ENCODE results near the gene RHBG. TPM values are rescaled to one million over a fixed set of nuclear protein-coding genes. Genes with fewer than 3 reads are reported as not detected.

RHBG gene
- polyA plus RNA-seq, 1 donor, result 35.4 TPM

DNA sequence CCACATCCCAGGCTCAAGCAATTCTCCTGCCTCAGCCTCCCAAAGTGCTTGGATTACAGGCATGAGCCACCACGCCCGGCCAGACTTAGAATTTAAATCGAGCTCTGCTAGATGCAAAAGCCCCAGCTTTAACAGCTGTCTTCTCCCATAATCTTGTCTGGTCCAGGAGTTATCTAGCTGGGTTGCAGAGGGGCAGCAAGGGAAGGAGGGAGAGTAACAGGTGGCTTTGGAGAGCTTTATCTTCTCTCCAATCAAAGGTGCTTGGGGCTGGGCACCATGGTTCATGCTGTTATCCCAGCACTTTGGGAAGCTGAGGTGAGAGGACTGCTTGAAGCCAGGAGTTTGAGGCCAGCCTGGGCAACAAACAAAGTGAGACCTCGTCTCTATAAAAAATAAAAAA, 3.9 kb downstream of the RHBG start:
- H3K27me3 ChIP-seq (ENCODE audit: control insufficient read depth, insufficient read depth, low read length), result no peaks in the 10 kb centered on the region

GRCh38 chr1:156373546-156373945, 4.5 kb downstream of the RHBG start:
- peaks cover 62% of the 10 kb centered on the region for H3K4me1 ChIP-seq (ENCODE audit: control insufficient read depth, insufficient read depth, low read length)
- no peaks in the 10 kb centered on the region for H3K27me3 ChIP-seq (ENCODE audit: control insufficient read depth, insufficient read depth, low read length)
- H3K9me3 ChIP-seq (ENCODE audit: control insufficient read depth, low read depth, low read length), result no peaks in the 10 kb centered on the region
- no peak overlapping the region for H3K27ac ChIP-seq (ENCODE audit: low read length)
- no peak for DNase-seq
- no peak overlapping the region for H3K4me3 ChIP-seq (ENCODE audit: low read length)
- peaks cover 13% of the 10 kb centered on the region for H3K36me3 ChIP-seq (ENCODE audit: control insufficient read depth, insufficient read depth, low read length)

More for the DNA sequence above, 3.9 kb downstream of the RHBG start:
- no CpG with 5 or more reads among the region's 4 CpGs for WGBS (ENCODE audit: insufficient coverage, low lambda C conversion rate)
- Histone ChIP-seq H3K27ac (ENCODE audit: low read length) (no peak overlapping the region), H3K9me3 (ENCODE audit: control insufficient read depth, low read depth, low read length) (no peaks in the 10 kb centered on the region), H3K36me3 (ENCODE audit: control insufficient read depth, insufficient read depth, low read length) (peaks cover 9% of the 10 kb centered on the region), H3K4me3 (ENCODE audit: low read length) (no peak overlapping the region), H3K4me1 (ENCODE audit: control insufficient read depth, insufficient read depth, low read length) (peaks cover 62% of the 10 kb centered on the region)
- DNase-seq, result no peak

- Histone ChIP-seq H3K4me1 (ENCODE audit: control insufficient read depth, insufficient read depth, low read length) (peaks cover 58% of the 10 kb centered on the region), H3K27me3 (ENCODE audit: control insufficient read depth, insufficient read depth, low read length) (no peaks in the 10 kb centered on the region), H3K4me3 (ENCODE audit: low read length) (no peak overlapping the region), H3K27ac (ENCODE audit: low read length) (no peak overlapping the region), H3K9me3 (ENCODE audit: control insufficient read depth, low read depth, low read length) (no peaks in the 10 kb centered on the region), H3K36me3 (ENCODE audit: control insufficient read depth, insufficient read depth, low read length) (peaks cover 14% of the 10 kb centered on the region)
- no peak for DNase-seq
- WGBS (ENCODE audit: insufficient coverage, low lambda C conversion rate), result no CpG with 5 or more reads among the region's 2 CpGs
These were observed 7.1 kb downstream of the RHBG start for GRCh38 chr1:156376146-156376545.

DNA sequence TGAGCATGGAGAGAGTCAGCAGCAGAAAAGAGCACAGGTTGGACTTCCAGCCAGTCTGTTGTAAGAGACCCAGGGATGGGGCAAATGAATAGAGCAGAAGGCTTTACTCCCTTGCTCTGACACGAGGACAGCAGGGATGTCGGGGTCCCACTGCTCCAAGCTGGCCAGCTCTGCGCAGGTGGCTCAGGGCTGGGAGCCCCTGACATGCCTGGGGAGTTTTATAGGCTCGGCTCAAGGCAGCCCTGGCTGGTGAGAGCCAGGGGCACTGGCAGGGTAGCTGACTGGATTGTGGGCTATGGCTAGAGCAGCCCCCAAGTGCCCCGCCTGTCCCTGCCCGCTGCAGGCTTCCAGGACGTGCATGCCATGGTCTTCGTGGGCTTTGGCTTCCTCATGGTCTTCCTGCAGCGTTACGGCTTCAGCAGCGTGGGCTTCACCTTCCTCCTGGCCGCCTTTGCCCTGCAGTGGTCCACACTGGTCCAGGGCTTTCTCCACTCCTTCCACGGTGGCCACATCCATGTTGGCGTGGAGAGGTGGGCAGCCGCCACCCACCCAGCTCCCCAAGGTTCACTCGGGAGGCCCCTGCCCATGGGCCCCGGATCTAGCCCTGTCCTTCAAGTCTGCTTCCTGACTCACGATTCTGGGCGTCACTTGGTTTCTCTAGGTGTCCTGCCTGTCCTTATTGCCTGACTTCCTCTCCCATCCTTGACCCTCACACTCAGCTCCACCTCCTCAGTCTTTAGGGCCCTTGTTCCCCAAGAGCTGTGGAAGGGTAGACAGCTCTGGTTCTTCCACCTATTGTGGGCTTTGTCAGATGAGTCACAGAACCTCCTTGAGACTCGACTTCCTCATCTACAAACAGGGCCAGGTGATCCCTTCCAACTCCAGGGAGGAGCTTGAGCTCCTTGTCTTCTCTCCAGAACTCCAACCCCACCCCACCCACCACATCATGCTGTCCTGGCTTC, 8.2 kb downstream of the RHBG start:
- no CpG with 5 or more reads among the region's 20 CpGs for WGBS (ENCODE audit: insufficient coverage, low lambda C conversion rate)
- no peak overlapping the region for H3K27ac ChIP-seq (ENCODE audit: low read length)
- H3K27me3 ChIP-seq (ENCODE audit: control insufficient read depth, insufficient read depth, low read length), result no peaks in the 10 kb centered on the region
- H3K4me1 ChIP-seq (ENCODE audit: control insufficient read depth, insufficient read depth, low read length), result peaks cover 52% of the 10 kb centered on the region
- H3K36me3 ChIP-seq (ENCODE audit: control insufficient read depth, insufficient read depth, low read length), result peaks cover 18% of the 10 kb centered on the region
- DNase-seq, result no peak
- H3K4me3 ChIP-seq (ENCODE audit: low read length), result no peak overlapping the region
- H3K9me3 ChIP-seq (ENCODE audit: control insufficient read depth, low read depth, low read length), result no peaks in the 10 kb centered on the region

DNA sequence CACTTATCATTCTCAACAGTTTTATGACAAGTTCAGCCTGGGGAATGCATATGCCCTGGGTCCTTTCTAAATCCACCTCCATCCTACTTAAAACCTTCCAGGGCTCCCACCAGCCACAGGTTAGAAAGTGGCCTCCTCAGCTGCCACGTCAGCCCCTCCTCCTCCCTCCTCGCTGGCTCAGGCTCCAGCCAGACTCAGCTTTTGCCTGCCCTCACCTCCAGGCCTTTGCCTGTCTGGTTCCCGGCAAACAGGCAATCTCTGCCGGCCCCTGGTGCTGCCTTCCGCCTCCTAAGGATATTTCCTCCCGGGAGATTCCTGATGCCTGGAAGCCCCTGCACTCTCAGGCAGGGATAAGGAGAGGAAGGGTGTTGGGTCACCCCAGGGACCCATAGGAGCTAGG, 9.5 kb downstream of the RHBG start:
- H3K9me3 ChIP-seq (ENCODE audit: control insufficient read depth, low read depth, low read length), result no peaks in the 10 kb centered on the region
- H3K4me3 ChIP-seq (ENCODE audit: low read length), result no peak overlapping the region
- peaks cover 23% of the 10 kb centered on the region for H3K36me3 ChIP-seq (ENCODE audit: control insufficient read depth, insufficient read depth, low read length)
- no peak for DNase-seq
- peak overlapping the region; percentile 24 for H3K27ac ChIP-seq (ENCODE audit: low read length)
- H3K4me1 ChIP-seq (ENCODE audit: control insufficient read depth, insufficient read depth, low read length), result peaks cover 43% of the 10 kb centered on the region
- no CpG with 5 or more reads among the region's 6 CpGs for WGBS (ENCODE audit: insufficient coverage, low lambda C conversion rate)
- no peaks in the 10 kb centered on the region for H3K27me3 ChIP-seq (ENCODE audit: control insufficient read depth, insufficient read depth, low read length)

DNA sequence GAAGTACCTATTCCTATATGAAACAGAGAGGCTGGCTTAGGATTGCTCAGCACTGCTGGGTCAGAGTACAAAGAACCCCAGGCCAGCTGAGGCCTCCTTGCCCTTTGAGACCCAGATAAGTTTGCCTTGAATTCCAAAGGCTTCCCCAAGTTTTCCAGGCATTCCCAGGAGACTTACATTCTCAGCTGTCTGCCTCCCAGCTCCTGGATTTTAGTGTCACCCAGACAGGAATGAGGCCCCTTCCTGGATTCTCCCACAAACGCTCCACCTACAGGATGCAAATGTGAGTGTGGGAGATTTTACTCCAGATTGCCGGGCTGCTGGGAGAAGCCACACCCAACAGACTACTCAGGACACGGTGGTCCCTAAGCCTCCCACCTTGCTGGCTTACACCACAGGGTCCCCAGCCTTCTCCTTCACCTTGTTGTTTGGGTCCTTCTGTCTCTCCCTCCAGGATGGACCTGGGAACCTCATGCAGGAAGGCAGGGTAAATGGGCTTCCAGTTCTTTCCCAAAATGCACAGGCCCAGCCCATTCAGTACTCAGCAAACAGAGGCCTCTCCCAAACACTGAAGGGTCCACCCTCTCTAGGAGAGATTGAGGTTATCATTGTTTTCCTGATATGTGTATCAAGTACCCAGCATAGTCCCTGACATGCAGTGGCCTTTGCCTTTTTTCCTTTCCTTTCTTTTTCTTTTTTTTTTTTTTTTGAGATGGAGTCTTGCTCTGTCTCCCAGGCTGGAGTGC, 10.6 kb downstream of the RHBG start:
- Histone ChIP-seq H3K4me1 (ENCODE audit: control insufficient read depth, insufficient read depth, low read length) (peaks cover 38% of the 10 kb centered on the region), H3K4me3 (ENCODE audit: low read length) (no peak overlapping the region), H3K27ac (ENCODE audit: low read length) (peak overlapping the region; percentile 30), H3K9me3 (ENCODE audit: control insufficient read depth, low read depth, low read length) (no peaks in the 10 kb centered on the region), H3K27me3 (ENCODE audit: control insufficient read depth, insufficient read depth, low read length) (no peaks in the 10 kb centered on the region), H3K36me3 (ENCODE audit: control insufficient read depth, insufficient read depth, low read length) (peaks cover 23% of the 10 kb centered on the region)
- peak; percentile 80 to 91 for DNase-seq
- no CpG with 5 or more reads among the region's 3 CpGs for WGBS (ENCODE audit: insufficient coverage, low lambda C conversion rate)

GRCh38 chr1:156382561-156382960, 13.6 kb downstream of the RHBG start:
- Histone ChIP-seq H3K4me1 (ENCODE audit: control insufficient read depth, insufficient read depth, low read length) (peaks cover 23% of the 10 kb centered on the region), H3K4me3 (ENCODE audit: low read length) (no peak overlapping the region), H3K27me3 (ENCODE audit: control insufficient read depth, insufficient read depth, low read length) (peaks cover 17% of the 10 kb centered on the region), H3K9me3 (ENCODE audit: control insufficient read depth, low read depth, low read length) (no peaks in the 10 kb centered on the region), H3K36me3 (ENCODE audit: control insufficient read depth, insufficient read depth, low read length) (peaks cover 15% of the 10 kb centered on the region), H3K27ac (ENCODE audit: low read length) (no peak overlapping the region)
- no CpG with 5 or more reads among the region's 7 CpGs for WGBS (ENCODE audit: insufficient coverage, low lambda C conversion rate)
- no peak for DNase-seq

- no CpG with 5 or more reads among the region's 9 CpGs for WGBS (ENCODE audit: insufficient coverage, low lambda C conversion rate)
- Histone ChIP-seq H3K36me3 (ENCODE audit: control insufficient read depth, insufficient read depth, low read length) (peaks cover 14% of the 10 kb centered on the region), H3K27ac (ENCODE audit: low read length) (no peak overlapping the region), H3K4me3 (ENCODE audit: low read length) (no peak overlapping the region), H3K27me3 (ENCODE audit: control insufficient read depth, insufficient read depth, low read length) (peaks cover 22% of the 10 kb centered on the region), H3K4me1 (ENCODE audit: control insufficient read depth, insufficient read depth, low read length) (peaks cover 20% of the 10 kb centered on the region), H3K9me3 (ENCODE audit: control insufficient read depth, low read depth, low read length) (no peaks in the 10 kb centered on the region)
- DNase-seq, result peak; percentile 39 to 46
These were observed 14.0 kb downstream of the RHBG start for GRCh38 chr1:156383023-156383422.

- no CpG with 5 or more reads among the region's 3 CpGs for WGBS (ENCODE audit: insufficient coverage, low lambda C conversion rate)
- Histone ChIP-seq H3K27ac (ENCODE audit: low read length) (no peak overlapping the region), H3K9me3 (ENCODE audit: control insufficient read depth, low read depth, low read length) (peaks cover 4% of the 10 kb centered on the region), H3K27me3 (ENCODE audit: control insufficient read depth, insufficient read depth, low read length) (peaks cover 32% of the 10 kb centered on the region), H3K4me3 (ENCODE audit: low read length) (no peak overlapping the region), H3K36me3 (ENCODE audit: control insufficient read depth, insufficient read depth, low read length) (peaks cover 9% of the 10 kb centered on the region), H3K4me1 (ENCODE audit: control insufficient read depth, insufficient read depth, low read length) (peaks cover 17% of the 10 kb centered on the region)
- no peak for DNase-seq
These were observed 15.0 kb downstream of the RHBG start for GRCh38 chr1:156384007-156384406.

GRCh38 chr1:156384658-156385057, 15.6 kb downstream of the RHBG start:
- H3K4me3 ChIP-seq (ENCODE audit: low read length), result no peak overlapping the region
- peaks cover 38% of the 10 kb centered on the region for H3K27me3 ChIP-seq (ENCODE audit: control insufficient read depth, insufficient read depth, low read length)
- DNase-seq, result no peak
- peaks cover 11% of the 10 kb centered on the region for H3K4me1 ChIP-seq (ENCODE audit: control insufficient read depth, insufficient read depth, low read length)
- peaks cover 9% of the 10 kb centered on the region for H3K36me3 ChIP-seq (ENCODE audit: control insufficient read depth, insufficient read depth, low read length)
- WGBS (ENCODE audit: insufficient coverage, low lambda C conversion rate), result no CpG with 5 or more reads among the region's 5 CpGs
- no peak overlapping the region for H3K27ac ChIP-seq (ENCODE audit: low read length)
- H3K9me3 ChIP-seq (ENCODE audit: control insufficient read depth, low read depth, low read length), result peaks cover 4% of the 10 kb centered on the region

Measured in large intestine (tissue), 3 donors.